Lung (tissue), 12 donors: Measurements from ENCODE around the gene MUC6. TPM values are rescaled to one million over a fixed set of nuclear protein-coding genes. Genes with fewer than 3 reads are reported as not detected.
"Not testable (repeated sequence)": the region's sequence is repeated elsewhere in the genome, so short reads cannot be mapped to it uniquely, and the experiment has no call there.

ENCODE experiments used
- ATAC-seq: fragments of 200-7000 bp; cut with Tn5 transposase; one replicate; pipeline ENCODE4 v1.9.1; 2020; ENCODE audit warnings: moderate number of reproducible peaks; ENCODE audit not compliant: insufficient read depth, low FRiP score
- DNase-seq, 3 donors: peaks; one replicate each; pipeline ENCODE4 v3.0.0-alpha.2; 2013 to 2017
- H3K27ac ChIP-seq, 2 donors: one replicate each; pipeline ENCODE4 v1.5.1; 2013; ENCODE audit warnings: mild to moderate bottlenecking in 2 of 2, moderate library complexity in 2 of 2, control low read depth in 1 of 2, inconsistent platforms in 1 of 2, low read depth in 1 of 2, low read length in 1 of 2
- H3K27me3 ChIP-seq, 3 donors: one replicate each; pipeline ENCODE4 v1.5.1; 2013; ENCODE audit warnings: low read length in 2 of 3; ENCODE audit not compliant: control insufficient read depth in 3 of 3, insufficient read depth in 3 of 3
- H3K36me3 ChIP-seq, 4 donors: one replicate each; pipeline ENCODE4 v1.5.1; 2013; ENCODE audit warnings: low read length in 4 of 4, mild to moderate bottlenecking in 1 of 4, moderate library complexity in 1 of 4; ENCODE audit not compliant: control insufficient read depth in 4 of 4, insufficient read depth in 4 of 4
- H3K4me1 ChIP-seq, 5 donors: one replicate each; pipeline ENCODE4 v1.5.1; 2013; ENCODE audit warnings: low read length in 5 of 5, mild to moderate bottlenecking in 2 of 5, moderate library complexity in 1 of 5; ENCODE audit not compliant: control insufficient read depth in 5 of 5, insufficient read depth in 5 of 5
- H3K4me3 ChIP-seq: one replicate; pipeline ENCODE4 v1.5.1; 2013; ENCODE audit warnings: mild to moderate bottlenecking, control low read depth, moderate library complexity
- H3K9ac ChIP-seq, 2 donors: one replicate each; pipeline ENCODE4 v1.5.1; 2013; ENCODE audit warnings: low read length in 2 of 2, control low read depth in 1 of 2; ENCODE audit not compliant: insufficient read depth in 1 of 2
- H3K9me3 ChIP-seq, 4 donors: one replicate each; pipeline ENCODE4 v1.5.1; 2013; ENCODE audit warnings: low read length in 3 of 4, mild to moderate bottlenecking in 1 of 4, moderate library complexity in 1 of 4; ENCODE audit not compliant: control insufficient read depth in 4 of 4, insufficient read depth in 3 of 4
- WGBS, 2 donors: extraction: QIAGEN DNeasy Blood & Tissue Kit; methylation state at CpG; one replicate each; pipeline ENCODE4 v1.1.7; 2013; 5-methylcytosine and 5-hydroxymethylcytosine counted together
- polyA plus RNA-seq, 2 donors: library from polyadenylated mRNA; stranded (reverse); fragments of 200-250 nt; gene quantifications; one replicate each; pipeline ENCODE4 v1.2.1, GENCODE V29; 2013
- total RNA-seq, 2 donors: library from RNA; depleted of rRNA in 1 of 2; stranded (reverse); fragments of >200 nt in 1 of 2; gene quantifications; one replicate each; pipeline ENCODE4 v1.2.1, GENCODE V29; 2014 to 2021
- TF ChIP-seq, protein P1 (sequence below): IDR thresholded peaks from 2 replicates; pipeline ENCODE4 v1.5.1; 2012; ENCODE audit warnings: mild to moderate bottlenecking; ENCODE audit errors: control extremely low read depth, extremely low read depth
- donor health status: control.
- donor health status: control.
- donor health status: Bipolar disorder and iron deficiency.
- donor health status: healthy.
- donor health status: DM: yes; HTN: yes; CAD: no.

Gene MUC6
- total and polyA plus RNA-seq, 4 donors, result 0.01 to 0.92 (median 0.06) TPM; not detected in 1

- Histone ChIP-seq H3K9me3 (no peaks in the 10 kb centered on the region), H3K27ac (no peak overlapping the region), H3K9ac (no peak overlapping the region), H3K27me3 (no peaks in the 10 kb centered on the region), H3K4me3 (no peak overlapping the region), H3K4me1 (peaks cover 0 to 5% (median 0%) of the 10 kb centered on the region in 5 donors), H3K36me3 (peaks cover 6 to 61% (median 18%) of the 10 kb centered on the region in 4 donors)
- no peak for ATAC-seq
- no peak for DNase-seq
- TF ChIP-seq, protein P1, sequence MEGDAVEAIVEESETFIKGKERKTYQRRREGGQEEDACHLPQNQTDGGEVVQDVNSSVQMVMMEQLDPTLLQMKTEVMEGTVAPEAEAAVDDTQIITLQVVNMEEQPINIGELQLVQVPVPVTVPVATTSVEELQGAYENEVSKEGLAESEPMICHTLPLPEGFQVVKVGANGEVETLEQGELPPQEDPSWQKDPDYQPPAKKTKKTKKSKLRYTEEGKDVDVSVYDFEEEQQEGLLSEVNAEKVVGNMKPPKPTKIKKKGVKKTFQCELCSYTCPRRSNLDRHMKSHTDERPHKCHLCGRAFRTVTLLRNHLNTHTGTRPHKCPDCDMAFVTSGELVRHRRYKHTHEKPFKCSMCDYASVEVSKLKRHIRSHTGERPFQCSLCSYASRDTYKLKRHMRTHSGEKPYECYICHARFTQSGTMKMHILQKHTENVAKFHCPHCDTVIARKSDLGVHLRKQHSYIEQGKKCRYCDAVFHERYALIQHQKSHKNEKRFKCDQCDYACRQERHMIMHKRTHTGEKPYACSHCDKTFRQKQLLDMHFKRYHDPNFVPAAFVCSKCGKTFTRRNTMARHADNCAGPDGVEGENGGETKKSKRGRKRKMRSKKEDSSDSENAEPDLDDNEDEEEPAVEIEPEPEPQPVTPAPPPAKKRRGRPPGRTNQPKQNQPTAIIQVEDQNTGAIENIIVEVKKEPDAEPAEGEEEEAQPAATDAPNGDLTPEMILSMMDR, result no peak
- WGBS, 2 donors, result 75 to 76% methylated on average over 26 of the region's 26 CpGs
Measured at GRCh38 chr11:976431-977160, 59.9 kb downstream of the MUC6 start.

GRCh38 chr11:975827-976226, 60.7 kb downstream of the MUC6 start:
- 75 to 78% methylated on average over 15 of the region's 15 CpGs for WGBS, 2 donors

GRCh38 chr11:975376-975775, 61.1 kb downstream of the MUC6 start:
- H3K36me3 ChIP-seq, result peaks cover 6 to 64% (median 15%) of the 10 kb centered on the region in 4 donors
- not testable (repeated sequence) for H3K4me3 ChIP-seq, ATAC-seq, DNase-seq, H3K27ac ChIP-seq, H3K4me1 ChIP-seq, H3K9me3 ChIP-seq, H3K27me3 ChIP-seq, H3K9ac ChIP-seq
- WGBS, 2 donors, result 89 to 90% methylated on average over 41 of the region's 41 CpGs

More at GRCh38 chr11:975827-976226, 60.7 kb downstream of the MUC6 start:
- Histone ChIP-seq H3K4me1 (peaks cover 0 to 5% (median 0%) of the 10 kb centered on the region in 5 donors), H3K27me3 (no peaks in the 10 kb centered on the region), H3K27ac (no peak overlapping the region), H3K36me3 (peaks cover 6 to 63% (median 15%) of the 10 kb centered on the region in 4 donors), H3K4me3 (no peak overlapping the region), H3K9me3 (no peaks in the 10 kb centered on the region), H3K9ac (no peak overlapping the region)
- ATAC-seq, result no peak
- TF ChIP-seq, protein P1, result no peak
- peak; percentile 37 to 60 (median 40) for DNase-seq

DNA sequence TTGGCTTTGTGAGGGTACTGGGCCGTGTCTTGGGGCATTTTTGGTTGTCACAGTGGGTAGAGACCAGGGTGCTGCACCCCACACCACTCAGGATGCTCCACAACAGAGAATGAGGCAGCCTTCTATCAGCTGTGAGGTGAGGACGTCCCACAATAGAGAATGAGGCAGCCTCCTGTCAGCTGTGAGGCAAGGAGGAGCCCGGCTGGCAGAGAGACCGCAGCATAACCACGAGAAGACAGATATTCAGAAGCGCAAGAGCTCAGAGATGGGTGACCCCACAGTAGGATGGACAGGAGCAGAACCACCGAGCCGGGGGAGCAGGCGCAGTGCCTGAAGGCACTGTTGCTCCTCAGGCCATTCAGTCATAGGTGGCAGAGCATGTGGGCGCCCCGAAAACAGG, 63.3 kb downstream of the MUC6 start:
- DNase-seq (no peak), ATAC-seq (no peak)
- H3K27ac ChIP-seq, result no peak overlapping the region
- TF ChIP-seq, protein P1, result no peak
- H3K9ac ChIP-seq, result no peak overlapping the region
- no peaks in the 10 kb centered on the region for H3K9me3 ChIP-seq
- no peaks in the 10 kb centered on the region for H3K4me1 ChIP-seq
- H3K4me3 ChIP-seq, result no peak overlapping the region
- no peaks in the 10 kb centered on the region for H3K27me3 ChIP-seq
- H3K36me3 ChIP-seq, result peaks cover 6 to 63% (median 15%) of the 10 kb centered on the region in 4 donors
- 87 to 97% methylated on average over 11 of the region's 11 CpGs for WGBS, 2 donors
